H1 (cell line): Measurements from ENCODE around the gene SBF1. TPM values are rescaled to one million over a fixed set of nuclear protein-coding genes. Genes with fewer than 3 reads are reported as not detected.

Experiments used
- CTCF ChIA-PET: fragments of 300-600 bp; sonication (Branson Sonifier 250); formaldehyde crosslinking; loops from one replicate; lab custom pipeline; 2021; ENCODE audit not compliant: partially characterized antibody; lab: Charles Lee
- POLR2A ChIA-PET: fragments of 300-600 bp; sonication (Branson Sonifier 250); formaldehyde crosslinking; loops from one replicate; lab custom pipeline; 2021; ENCODE audit warnings: inconsistent platforms; ENCODE audit not compliant: partially characterized antibody; lab: Charles Lee
- DNase-seq, 2 experiments: peaks; one replicate each; pipeline versions ENCODE4 v3.0.0 to v3.0.0-alpha.2; 2010 to 2022; ENCODE audit warnings: low spot score in 2 of 2, low read depth in 1 of 2, mixed read lengths in 1 of 2
- FAIRE-seq: peaks from 2 replicates; lab custom pipeline; 2011; peaks lifted over from hg19 to GRCh38; lab: Jason Lieb, UNC
- H2AFZ ChIP-seq: 2 replicates; pipeline ENCODE4 v1.8.1; 2012; ENCODE audit warnings: low read length, inconsistent platforms
- H2AK5ac ChIP-seq: 2 replicates; pipeline ENCODE4 v1.6.1; 2013; ENCODE audit warnings: low read depth, low read length
- H2BK120ac ChIP-seq: replicated peaks from 2 replicates; pipeline ENCODE3; 2013; ENCODE audit warnings: low read depth, low read length, inconsistent platforms
- H2BK12ac ChIP-seq: 2 replicates; pipeline ENCODE4 v1.6.1; 2013; ENCODE audit warnings: low read depth, low read length
- H2BK15ac ChIP-seq: 2 replicates; pipeline ENCODE4 v1.6.1; 2013; ENCODE audit warnings: low read length
- H2BK20ac ChIP-seq: 2 replicates; pipeline ENCODE4 v1.6.1; 2013; ENCODE audit warnings: low read length
- H2BK5ac ChIP-seq: 2 replicates; pipeline ENCODE4 v1.6.1; 2013; ENCODE audit warnings: low read depth, low read length
- H3K14ac ChIP-seq: 2 replicates; pipeline ENCODE4 v1.6.1; 2013; ENCODE audit warnings: inconsistent platforms; ENCODE audit not compliant: insufficient read length
- H3K18ac ChIP-seq: 2 replicates; pipeline ENCODE4 v1.6.1; 2013; ENCODE audit warnings: low read length; ENCODE audit errors: extremely low read depth
- H3K23ac ChIP-seq: 2 replicates; pipeline ENCODE4 v1.6.1; 2013; ENCODE audit warnings: inconsistent platforms; ENCODE audit not compliant: insufficient read length
- H3K23me2 ChIP-seq: 2 replicates; pipeline ENCODE4 v1.6.1; 2013; ENCODE audit warnings: low read depth, low read length
- H3K27ac ChIP-seq: 2 replicates; pipeline ENCODE4 v1.6.1; 2011; ENCODE audit warnings: low read depth, low read length, inconsistent platforms
- H3K27me3 ChIP-seq, 4 experiments: replicated peaks in 1 of 4; 1 replicate in 1 of 4; 2 replicates in 3 of 4; pipeline versions ENCODE4 v1.6.1 to v1.8.1; 2011 to 2013; ENCODE audit warnings: low read length in 3 of 4, mild to moderate bottlenecking in 3 of 4, inconsistent platforms in 2 of 4, mixed read lengths in 2 of 4, moderate library complexity in 1 of 4; ENCODE audit not compliant: control insufficient read depth in 3 of 4, insufficient read depth in 3 of 4; ENCODE audit errors: extremely low read depth in 1 of 4
- H3K36me3 ChIP-seq, 4 experiments: 2 replicates each; pipeline versions ENCODE4 v1.6.1 to v1.8.1; 2011 to 2013; ENCODE audit warnings: mild to moderate bottlenecking in 4 of 4, low read length in 3 of 4, moderate library complexity in 2 of 4, control low read depth in 1 of 4, inconsistent platforms in 1 of 4; ENCODE audit not compliant: insufficient read depth in 4 of 4, control insufficient read depth in 2 of 4
- H3K4ac ChIP-seq: replicated peaks from 2 replicates; pipeline ENCODE3; 2013; ENCODE audit warnings: low read length, low read depth, mixed read lengths, inconsistent platforms; ENCODE audit not compliant: insufficient read length
- H3K4me1 ChIP-seq, 4 experiments: replicated peaks in 1 of 4; 1 replicate in 1 of 4; 2 replicates in 3 of 4; pipeline versions ENCODE4 v1.6.1 to v1.8.1; 2011 to 2013; ENCODE audit warnings: low read length in 3 of 4, inconsistent platforms in 2 of 4, mixed read lengths in 1 of 4; ENCODE audit not compliant: insufficient read depth in 4 of 4, control insufficient read depth in 3 of 4
- H3K4me2 ChIP-seq, 2 experiments: 2 replicates each; pipeline versions ENCODE4 v1.6.1 to v1.8.1; 2011 to 2013; ENCODE audit warnings: low read depth in 2 of 2, low read length in 2 of 2, control low read depth in 1 of 2, inconsistent platforms in 1 of 2, mild to moderate bottlenecking in 1 of 2; ENCODE audit not compliant: insufficient read depth in 1 of 2
- H3K4me3 ChIP-seq, 4 experiments: fragments of 200-600, 300-600 bp in 1 of 4; sonication (generic), shearing (Covaris generic), sonication (Bioruptor Twin) in 1 of 4; 2 replicates each; pipeline versions ENCODE4 v1.5.1 to v1.8.1; 2011 to 2016; ENCODE audit warnings: low read length in 4 of 4, low read depth in 3 of 4, control low read depth in 2 of 4, inconsistent platforms in 2 of 4, mild to moderate bottlenecking in 2 of 4, mixed read lengths in 1 of 4, moderate library complexity in 1 of 4; ENCODE audit not compliant: insufficient read depth in 2 of 4; ENCODE audit errors: extremely low read depth in 1 of 4
- H3K56ac ChIP-seq: replicated peaks from 2 replicates; pipeline ENCODE3; 2013; ENCODE audit warnings: low read depth, mild to moderate bottlenecking, mixed read lengths, low read length, inconsistent platforms; ENCODE audit not compliant: insufficient read length
- H3K79me1 ChIP-seq: 2 replicates; pipeline ENCODE4 v1.6.1; 2013; ENCODE audit warnings: low read depth, low read length, control low read depth
- H3K79me2 ChIP-seq, 2 experiments: 2 replicates each; pipeline versions ENCODE4 v1.6.1 to v1.8.1; 2012 to 2013; ENCODE audit warnings: low read length in 2 of 2, mild to moderate bottlenecking in 2 of 2, inconsistent platforms in 1 of 2; ENCODE audit not compliant: insufficient read depth in 2 of 2, control insufficient read depth in 1 of 2
- H3K9ac ChIP-seq, 4 experiments: replicated peaks in 1 of 4; 1 replicate in 1 of 4; 2 replicates in 3 of 4; pipeline versions ENCODE4 v1.6.1 to v1.8.1; 2011 to 2013; ENCODE audit warnings: low read depth in 3 of 4, low read length in 3 of 4, control low read depth in 2 of 4, mild to moderate bottlenecking in 2 of 4, moderate library complexity in 2 of 4, inconsistent platforms in 1 of 4; ENCODE audit errors: extremely low read depth in 1 of 4
- H3K9me3 ChIP-seq, 2 experiments: 2 replicates each; pipeline versions ENCODE4 v1.6.1 to v1.8.1; 2012 to 2013; ENCODE audit warnings: mild to moderate bottlenecking in 2 of 2, moderate library complexity in 2 of 2, control low read depth in 1 of 2, inconsistent platforms in 1 of 2, low read depth in 1 of 2, low read length in 1 of 2, mixed read lengths in 1 of 2; ENCODE audit not compliant: insufficient read depth in 2 of 2
- H4K20me1 ChIP-seq, 2 experiments: replicated peaks in 1 of 2; 2 replicates each; pipeline versions ENCODE3 to v1.8.1; 2011 to 2013; ENCODE audit warnings: inconsistent platforms in 2 of 2, low read length in 2 of 2, mild to moderate bottlenecking in 1 of 2; ENCODE audit not compliant: insufficient read depth in 2 of 2, control insufficient read depth in 1 of 2
- H4K5ac ChIP-seq: 2 replicates; pipeline ENCODE4 v1.6.1; 2013; ENCODE audit warnings: low read length, low read depth, mixed read lengths, inconsistent platforms; ENCODE audit not compliant: insufficient read length
- H4K8ac ChIP-seq: 2 replicates; pipeline ENCODE4 v1.8.0; 2013; ENCODE audit warnings: mild to moderate bottlenecking, moderate library complexity, low read length, inconsistent platforms; ENCODE audit not compliant: insufficient read depth; ENCODE audit errors: extremely low read depth
- H4K91ac ChIP-seq: replicated peaks from 2 replicates; pipeline ENCODE3; 2013; ENCODE audit warnings: low read length, mixed read lengths, inconsistent platforms; ENCODE audit not compliant: insufficient read length
- CBX5 ChIP-seq: fragments of 300-800, 300-1000 bp; sonication (generic); IDR thresholded peaks from 2 replicates; pipeline ENCODE4 v1.7.1; 2016; ENCODE audit warnings: antibody characterized with exemption, low read length, low read depth
- YY1 ChIP-seq: IDR thresholded peaks from 2 replicates; pipeline ENCODE4 v1.6.1; 2011; ENCODE audit warnings: low read depth, mild to moderate bottlenecking, low read length
- WGBS, 2 experiments: shearing (Covaris generic) in 1 of 2; methylation state at CpG; one replicate each; pipeline versions ENCODE4 v1.1.6 to v1.1.7; 2013 to 2015; ENCODE audit warnings: low lambda C conversion rate in 2 of 2, mixed read lengths in 2 of 2, inconsistent platforms in 1 of 2, low coverage in 1 of 2, missing lambda C conversion rate in 1 of 2; ENCODE audit not compliant: insufficient replicate concordance in 2 of 2, insufficient coverage in 1 of 2, insufficient read length in 1 of 2; ENCODE audit errors: extremely low coverage in 1 of 2, missing lambda C conversion rate in 1 of 2; 5-methylcytosine and 5-hydroxymethylcytosine counted together
- polyA plus RNA-seq, 7 experiments: library from polyadenylated mRNA; depleted of rRNA in 3 of 7; stranded (reverse) in 5 of 7; unstranded in 2 of 7; fragments of >200 nt in 5 of 7; fragments of 200-250 nt in 2 of 7; gene quantifications; 1 replicate in 5 of 7; 2 replicates in 1 of 7; 4 replicates in 1 of 7; pipeline versions ENCODE4 v1.2.1 to v1.2.3, GENCODE V29; 2011 to 2013; ENCODE audit warnings: missing spikeins in 2 of 7, mixed read lengths in 2 of 7
- total RNA-seq: library from RNA; stranded (reverse); fragmentation: NEBNext Ultra II Directional; extraction: Animal tissue kit (Norgen Biotek cat#: 25700); gene quantifications from 2 replicates; pipeline ENCODE4 v1.2.1, GENCODE V29; 2021

SBF1 gene
- total and polyA plus RNA-seq, 2 of the 8 experiments (the other 6 are each of a cell fraction or from before 2014, with no cell fraction given): 29.1 to 71.5 TPM

DNA sequence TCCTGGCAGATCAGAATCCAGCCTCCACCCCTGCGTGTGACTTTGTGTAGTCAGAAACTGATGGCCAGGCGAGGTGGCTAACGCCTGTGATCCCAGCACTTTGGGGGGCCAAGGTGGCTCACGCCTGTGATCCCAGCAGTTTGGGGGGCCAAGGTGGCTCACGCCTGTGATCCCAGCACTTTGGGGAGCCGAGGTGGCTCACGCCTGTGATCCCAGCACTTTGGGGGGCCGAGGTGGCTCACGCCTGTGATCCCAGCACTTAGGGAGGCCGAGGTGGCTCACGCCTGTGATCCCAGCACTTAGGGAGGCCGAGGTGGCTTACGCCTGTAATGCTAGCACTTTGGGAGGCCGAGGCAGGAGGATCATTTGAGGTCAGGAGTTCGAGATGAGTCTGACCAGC lies 38.3 kb upstream of the SBF1 start:
- CTCF ChIA-PET: no interaction called here
- 92% methylated on average over 12 of the region's 15 CpGs; no CpG with 5 or more reads in 1 of the 2 experiments for WGBS, 2 experiments

More for the DNA sequence above, 38.3 kb upstream of the SBF1 start:
- no peak overlapping the region for H2BK15ac ChIP-seq
- peaks cover 20% of the 10 kb centered on the region; the same call in 1 of the 2 replicates for H3K79me1 ChIP-seq
- no peak for TF ChIP-seq YY1
- no peak for TF ChIP-seq CBX5
- H3K14ac ChIP-seq: no peak overlapping the region
- peaks cover 4% of the 10 kb centered on the region; the same call in 1 of the 2 replicates for H3K23me2 ChIP-seq
- no peak overlapping the region for H3K56ac ChIP-seq
- peaks cover 9 to 23% of the 10 kb centered on the region in 2 experiments for H4K20me1 ChIP-seq
- H2BK120ac ChIP-seq: no peak overlapping the region
- no peak overlapping the region for H2AFZ ChIP-seq
- no peak overlapping the region for H4K8ac ChIP-seq
- no peak overlapping the region for H4K5ac ChIP-seq
- no peak overlapping the region for H4K91ac ChIP-seq
- H3K9ac ChIP-seq: no peak overlapping the region
- H3K4me3 ChIP-seq: no peak overlapping the region
- H3K27me3 ChIP-seq: no peaks in the 10 kb centered on the region
- H3K23ac ChIP-seq: no peak overlapping the region
- H3K4ac ChIP-seq: no peak overlapping the region
- no peak overlapping the region for H3K18ac ChIP-seq
- no peak overlapping the region for H3K27ac ChIP-seq
- H3K4me2 ChIP-seq: no peak overlapping the region
- H3K4me1 ChIP-seq: peaks cover 0 to 4% (median 1%) of the 10 kb centered on the region in 4 experiments; a peak in 4 of 7 replicates
- no peak overlapping the region for H2BK12ac ChIP-seq
- H2BK5ac ChIP-seq: no peak overlapping the region
- no peak for FAIRE-seq
- H2AK5ac ChIP-seq: no peak overlapping the region
- peaks cover 0 to 5% (median 0%) of the 10 kb centered on the region in 4 experiments; a peak in 2 of 8 replicates for H3K36me3 ChIP-seq
- no peaks in the 10 kb centered on the region for H3K9me3 ChIP-seq
- no peak overlapping the region for H2BK20ac ChIP-seq
- H3K79me2 ChIP-seq: peaks cover 10 to 49% of the 10 kb centered on the region in 2 experiments
- DNase-seq: no peak
- POLR2A ChIA-PET: interaction anchor here (1.4 kb wide), 1 partner anchor 30 kb away, joined by 3 read pairs; no protein-coding TSS in a partner anchor
